ENCODE data around the gene ITGA2. TPM values are rescaled to one million over a fixed set of nuclear protein-coding genes. Genes with fewer than 3 reads are reported as not detected.

The ITGA2 gene
- total and polyA plus RNA-seq, 9 of the 15 experiments (the other 6 are each of a cell fraction or from before 2014, with no cell fraction given) = 0.01 to 0.09 (median 0.03) TPM; not detected in 5

DNA sequence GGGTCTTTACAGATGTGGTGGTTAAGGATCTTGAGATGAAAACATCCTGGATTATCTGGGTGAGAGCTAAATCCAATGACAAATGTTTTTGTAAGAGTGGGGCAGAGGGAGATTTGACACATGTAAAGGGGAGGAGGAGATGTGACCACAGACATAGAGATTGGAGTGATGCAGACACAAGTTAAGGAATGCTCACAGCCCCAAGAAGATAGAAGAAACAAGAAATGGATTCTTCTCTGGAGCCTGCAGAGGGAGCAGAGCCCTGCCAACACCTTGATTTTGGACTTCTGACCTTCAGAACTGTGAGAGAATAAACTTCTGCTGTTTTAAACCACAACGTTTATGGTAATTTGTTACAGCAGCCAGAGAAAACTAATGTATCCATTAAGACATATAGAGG, 21.7 kb downstream of the ITGA2 start:
- DNase-seq (ENCODE audit: extremely low read depth in 1 of 4, low spot score in 3 of 4) (no peak), FAIRE-seq (no peak), ATAC-seq (no peak)
- Histone ChIP-seq H3K4me3 (no peak overlapping the region), H3K9ac (ENCODE audit: insufficient read depth in 1 of 2, low read depth in 2 of 2, low read length in 2 of 2) (no peak overlapping the region), H3K9me1 (ENCODE audit: control insufficient read depth, insufficient read depth, low read length) (no peaks in the 10 kb centered on the region), H3K4me2 (ENCODE audit: insufficient read depth, low read length) (no peak overlapping the region), H3K79me2 (ENCODE audit: control insufficient read depth, insufficient read depth, low read length) (no peaks in the 10 kb centered on the region), H3K36me3 (ENCODE audit: control insufficient read depth, insufficient read depth, low read length) (no peaks in the 10 kb centered on the region), H4K20me1 (replicated peaks; ENCODE audit: control insufficient read depth, insufficient read depth, low read length) (no peaks in the 10 kb centered on the region), H3K27ac (ENCODE audit: extremely low read depth, low read depth, low read length) (no peak overlapping the region), H2AFZ (ENCODE audit: low read depth, low read length) (no peak overlapping the region), H3K9me3 (replicated peaks; ENCODE audit: control insufficient read depth, insufficient read depth, low read depth, low read length) (no peaks in the 10 kb centered on the region), H3K27me3 (ENCODE audit: control insufficient read depth in 2 of 2, insufficient read depth in 2 of 2, low read length in 2 of 2) (no peaks in the 10 kb centered on the region), H3K4me1 (replicated peaks in 1 of 2; ENCODE audit: control insufficient read depth in 2 of 2, insufficient read depth in 2 of 2, low read length in 2 of 2) (no peaks in the 10 kb centered on the region)
- WGBS (ENCODE audit: insufficient coverage, low coverage, missing lambda C conversion rate) = 0% methylated on average over 1 of the region's 1 CpG
- in situ Hi-C loops (cut with MboI) (no loop called here), intact Hi-C loops (cut with micrococcal nuclease) (no loop called here)
- TF ChIP-seq MAFG (tag; conservative IDR thresholded peaks at IDR 0.05) (no peak), TCF3 (CRISPR knock-in tag; IDR thresholded peaks at IDR 0.05) (no peak), ZFPM2 (CRISPR knock-in tag; IDR thresholded peaks at IDR 0.05) (no peak), ZNF512 (tag; IDR thresholded peaks at IDR 0.05) (no peak), RUNX1 (IDR thresholded peaks at IDR 0.05; ENCODE audit: low read depth) (no peak), SMARCA4 (IDR thresholded peaks at IDR 0.05) (no peak), CHD2 (IDR thresholded peaks at IDR 0.05; ENCODE audit: low read depth, low read length) (no peak), ZNF316 (IDR thresholded peaks at IDR 0.05) (no peak), SP1 (CRISPR knock-in tag; IDR thresholded peaks at IDR 0.05) (no peak), ZFP1 (CRISPR knock-in tag; IDR thresholded peaks at IDR 0.05) (no peak), THRA (IDR thresholded peaks at IDR 0.05) (no peak), ZBTB1 (CRISPR knock-in tag; IDR thresholded peaks at IDR 0.05; ENCODE audit: borderline replicate concordance, low read depth) (no peak), ZFP36 (IDR thresholded peaks at IDR 0.05; ENCODE audit: low read depth, low read length, partially characterized antibody) (no peak)
- TF ChIP-seq, protein P1, sequence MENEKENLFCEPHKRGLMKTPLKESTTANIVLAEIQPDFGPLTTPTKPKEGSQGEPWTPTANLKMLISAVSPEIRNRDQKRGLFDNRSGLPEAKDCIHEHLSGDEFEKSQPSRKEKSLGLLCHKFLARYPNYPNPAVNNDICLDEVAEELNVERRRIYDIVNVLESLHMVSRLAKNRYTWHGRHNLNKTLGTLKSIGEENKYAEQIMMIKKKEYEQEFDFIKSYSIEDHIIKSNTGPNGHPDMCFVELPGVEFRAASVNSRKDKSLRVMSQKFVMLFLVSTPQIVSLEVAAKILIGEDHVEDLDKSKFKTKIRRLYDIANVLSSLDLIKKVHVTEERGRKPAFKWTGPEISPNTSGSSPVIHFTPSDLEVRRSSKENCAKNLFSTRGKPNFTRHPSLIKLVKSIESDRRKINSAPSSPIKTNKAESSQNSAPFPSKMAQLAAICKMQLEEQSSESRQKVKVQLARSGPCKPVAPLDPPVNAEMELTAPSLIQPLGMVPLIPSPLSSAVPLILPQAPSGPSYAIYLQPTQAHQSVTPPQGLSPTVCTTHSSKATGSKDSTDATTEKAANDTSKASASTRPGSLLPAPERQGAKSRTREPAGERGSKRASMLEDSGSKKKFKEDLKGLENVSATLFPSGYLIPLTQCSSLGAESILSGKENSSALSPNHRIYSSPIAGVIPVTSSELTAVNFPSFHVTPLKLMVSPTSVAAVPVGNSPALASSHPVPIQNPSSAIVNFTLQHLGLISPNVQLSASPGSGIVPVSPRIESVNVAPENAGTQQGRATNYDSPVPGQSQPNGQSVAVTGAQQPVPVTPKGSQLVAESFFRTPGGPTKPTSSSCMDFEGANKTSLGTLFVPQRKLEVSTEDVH (IDR thresholded peaks at IDR 0.05; ENCODE audit: low read depth, partially characterized antibody) = no peak
- no TSS peak for BruUV-seq (replicated peaks)
- ChIA-PET CTCF (ENCODE audit: low intra/inter-chr PET ratio) (no interaction called here), POLR2A (no interaction called here)

All from K562 (cell line).